NCI-H1694 (cell line): ENCODE data around the gene KCNG2.

Source experiments
- DNase-seq: peaks from one replicate; lab custom pipeline; 2025; lab: John Stamatoyannopoulos, UW

KCNG2 gene

GRCh38 chr18:79942786-79943607 is 145.3 kb downstream of the KCNG2 start:
- DNase-seq: no peak

- DNase-seq: no peak
Observed at GRCh38 chr18:79943608-79944125, 145.9 kb downstream of the KCNG2 start.

GRCh38 chr18:79944126-79944731 is 146.5 kb downstream of the KCNG2 start:
- DNase-seq: peak; percentile 74

- DNase-seq: no peak
Observed at GRCh38 chr18:79944746-79945117, 147.0 kb downstream of the KCNG2 start.

GRCh38 chr18:79945118-79946042 is 147.6 kb downstream of the KCNG2 start:
- no peak for DNase-seq

GRCh38 chr18:79947054-79947755 is 149.5 kb downstream of the KCNG2 start:
- no peak for DNase-seq

GRCh38 chr18:79947881-79948610 is 150.3 kb downstream of the KCNG2 start:
- no peak for DNase-seq

- no peak for DNase-seq
Observed at GRCh38 chr18:79948719-79949411, 151.1 kb downstream of the KCNG2 start.
